Heart right ventricle (tissue), 16 donors: ENCODE data around the gene NT5C2. TPM values are rescaled to one million over a fixed set of nuclear protein-coding genes. Genes with fewer than 3 reads are reported as not detected.

ENCODE experiments used
- ATAC-seq, 8 donors: fragments of 200-7000 bp; cut with Tn5 transposase; one replicate each; pipeline ENCODE4 v1.9.1; 2020; ENCODE audit warnings: mild to moderate bottlenecking in 8 of 8, moderate library complexity in 8 of 8, moderate number of reproducible peaks in 1 of 8
- DNase-seq, 2 donors: peaks; one replicate each; pipeline ENCODE4 v3.0.0-alpha.2; 2020
- H3K27ac ChIP-seq, 10 donors: fragments of 200-600 bp; sonication (generic) in 2 of 10; one replicate each; pipeline versions ENCODE4 v1.5.0 to v1.8.0; 2020 to 2022; ENCODE audit warnings: mild to moderate bottlenecking in 3 of 10
- H3K27me3 ChIP-seq, 7 donors: fragments of 200-600 bp; one replicate each; pipeline ENCODE4 v1.8.0; 2021 to 2022; ENCODE audit warnings: mild to moderate bottlenecking in 2 of 7
- H3K36me3 ChIP-seq, 9 donors: fragments of 200-600 bp; sonication (generic) in 1 of 9; one replicate each; pipeline versions ENCODE4 v1.5.0 to v1.8.0; 2020 to 2022; ENCODE audit warnings: mild to moderate bottlenecking in 2 of 9
- H3K4me1 ChIP-seq, 9 donors: fragments of 200-600 bp; sonication (generic) in 1 of 9; one replicate each; pipeline versions ENCODE4 v1.5.0 to v1.8.0; 2020 to 2022; ENCODE audit warnings: mild to moderate bottlenecking in 4 of 9
- H3K4me3 ChIP-seq, 10 donors: fragments of 200-600 bp; sonication (generic) in 2 of 10; one replicate each; pipeline versions ENCODE4 v1.5.0 to v1.8.0; 2020 to 2022; ENCODE audit warnings: mild to moderate bottlenecking in 7 of 10, moderate library complexity in 2 of 10
- H3K9me3 ChIP-seq, 11 donors: fragments of 200-600 bp in 10 of 11; sonication (generic) in 2 of 11; one replicate each; pipeline versions ENCODE4 v1.5.0 to v1.8.0; 2013 to 2022; ENCODE audit warnings: mild to moderate bottlenecking in 2 of 11, control low read depth in 1 of 11, moderate library complexity in 1 of 11
- CTCF ChIP-seq, 9 donors: fragments of 200-600 bp; sonication (generic) in 2 of 9; IDR thresholded peaks; one replicate each; pipeline versions ENCODE4 v1.5.0 to v1.8.0; 2021 to 2022; ENCODE audit warnings: antibody characterized with exemption in 9 of 9, mild to moderate bottlenecking in 5 of 9, moderate library complexity in 1 of 9
- WGBS, 2 donors: extraction: QIAGEN DNeasy Blood & Tissue Kit; methylation state at CpG; one replicate each; pipeline ENCODE4 v1.1.7; 2013; ENCODE audit warnings: inconsistent platforms in 1 of 2; 5-methylcytosine and 5-hydroxymethylcytosine counted together
- intact Hi-C, 10 donors: fragments of 100-400 bp; cut with DNase I; formaldehyde crosslinking; loops; one replicate each; pipeline versions ENCODE4 v1.11.1 to v1.14.2; 2022
- long read RNA-seq, 3 donors: library from polyadenylated mRNA; unstranded; transcript quantifications; one replicate each; pipeline ENCODE4 v2.0.0, GENCODE V29; 2020 to 2021
- polyA plus RNA-seq, 2 donors: library from polyadenylated mRNA; stranded (reverse); fragments of 200-250 nt; gene quantifications; one replicate each; pipeline ENCODE4 v1.2.3, GENCODE V29; 2013
- total RNA-seq, 10 donors: library from RNA; stranded (reverse); fragmentation: NEBNext Ultra II Directional in 3 of 10; extraction: Animal tissue kit (Norgen Biotek cat#: 25700) in 3 of 10; gene quantifications; one replicate each; pipeline versions ENCODE4 v1.2.1 to v1.2.4, GENCODE V29; 2021 to 2023
- donor health status: Arrhythmogenic right ventricular cardiomyopathy.
- donor health status: ischemic (EF 13 %, LVEDD 7.1; RV severe dilation, severe dysfunction).
- donor health status: healthy with polysubstance abuse.
- donor health status: DM: no; HTN: yes; CAD: no.
- donor health status: DM: no; HTN: no; CAD: no.
- donor health status: ischemic (EF 25% LVEDD 6.9; RV normal size, moderate dysfunction).
- donor health status: ischemic (EF 25% LVEDD 5.7; RV mildly dilated, moderate dysfunction).
- donor health status: healthy.
- donor health status: DM: yes; HTN: yes; CAD: no.
- donor health status: Ischemic cardiomyopathy.
- donor health status: ischemic (EF 35%, LVEDD 5.7; RV mildly dilated, moderate dysfunction).
- donor health status: nonischemic (EF 11% LVEDD 7.7; RV severe dilation, severe dysfunction).
- donor health status: DM: yes; HTN: yes; CAD: no.
- donor health status: PGD.
- donor health status: ischemic (EF 29% LVEDD 5.4; RV normal size, mild dysfunction).
- donor health status: nonischemic (EF 23%, LVEDD 6.1; RV moderate dilation, normal function).

NT5C2 gene
- 10 to 100 TPM; 35.2 to 88.2 (median 58.5) TPM for total RNA-seq
- polyA plus RNA-seq, result 10 to 100 TPM; 23.9 to 38.7 TPM
- long read RNA-seq, donor 1, transcript NT5C2-201 (18 exons, 3,435 nt), result major isoform, 5 of 32 reads
- long read RNA-seq, donor 1, partial matches to known transcripts, result 1 of 32 reads
- long read RNA-seq, donor 1, other reads (novel, unspliced or antisense), result 25 of 32 reads
- long read RNA-seq, donor 2, partial matches to known transcripts, result 2 of 43 reads
- long read RNA-seq, donor 2, other reads (novel, unspliced or antisense), result 36 of 43 reads
- long read RNA-seq, donor 3, transcript NT5C2-201 (18 exons, 3,435 nt), result major isoform, 8 of 77 reads
- long read RNA-seq, donor 3, transcript NT5C2-203 (17 exons, 3,365 nt), result minor isoform, 5 of 77 reads
- long read RNA-seq, donor 3, partial matches to known transcripts, result 19 of 77 reads
- long read RNA-seq, donor 3, other reads (novel, unspliced or antisense), result 45 of 77 reads

- 4 to 11% methylated on average over 19 to 60 of the region's 62 CpGs for WGBS, 2 donors
- no peaks in the 10 kb centered on the region for H3K27me3 ChIP-seq
- H3K9me3 ChIP-seq, result no peaks in the 10 kb centered on the region
- peak within 1 kb of the TSS; percentile 61 to 97 (median 82) for H3K4me3 ChIP-seq
- peak within 1 kb of the TSS; percentile 93 to 100 (median 98) for H3K27ac ChIP-seq
- peak; percentile 83 to 86 for DNase-seq
- ATAC-seq, result peak; percentile 81 to 96 (median 91)
- peaks cover 0 to 2% (median 0%) of the 10 kb centered on the region in 9 donors for H3K36me3 ChIP-seq
- intact Hi-C loops, result loop anchor here in 7 of 10 donors (2.0 to 5.0 kb wide), 7 partner anchors 34 to 276 kb away; partner anchors contain the start of gene CNNM2 (in 1 of the 7)
- H3K4me1 ChIP-seq, result peaks cover 3 to 76% (median 55%) of the 10 kb centered on the region in 9 donors
- TF ChIP-seq CTCF (IDR thresholded peaks at IDR 0.05), result no peak
Observed at GRCh38 chr10:103193107-103193819, at the start of gene NT5C2. NT5C2 (minus strand) TSS chr10:103193272; CDS start chr10:103174958, 18,314 bp downstream.

- intact Hi-C loops, result loop anchor here (5.0 to 10.0 kb wide), 11 partner anchors 49 to 527 kb away; partner anchors contain the start of genes CYP17A1 (in 5 of the 10), NT5C2 (in 3 of the 10), ARL3 (in 1 of the 10) and CNNM2 (in 1 of the 10)
- ATAC-seq (peak in 6 of 8 donors; percentile 35 to 65 (median 44)), DNase-seq (no peak)
- no peak for TF ChIP-seq CTCF (IDR thresholded peaks at IDR 0.05)
- Histone ChIP-seq H3K36me3 (no peaks in the 10 kb centered on the region), H3K27me3 (no peaks in the 10 kb centered on the region), H3K4me1 (peaks cover 6 to 47% (median 9%) of the 10 kb centered on the region in 9 donors), H3K27ac (peak overlapping the region in 5 of 10 donors; percentile 48 to 83 (median 52)), H3K9me3 (no peaks in the 10 kb centered on the region), H3K4me3 (no peak overlapping the region)
- 59 to 62% methylated on average over 7 of the region's 7 CpGs for WGBS, 2 donors
Observed at GRCh38 chr10:103241262-103242011, 48.4 kb upstream of the NT5C2 start.

GRCh38 chr10:103238506-103239252 lies 45.6 kb upstream of the NT5C2 start:
- Histone ChIP-seq H3K4me1 (peaks cover 6 to 40% (median 8%) of the 10 kb centered on the region in 9 donors), H3K9me3 (no peaks in the 10 kb centered on the region), H3K27me3 (no peaks in the 10 kb centered on the region), H3K27ac (peak overlapping the region in 1 of 10 donors; percentile 30), H3K4me3 (no peak overlapping the region), H3K36me3 (no peaks in the 10 kb centered on the region)
- DNase-seq (peak in 1 of 2 donors; percentile 33), ATAC-seq (peak; percentile 62 to 86 (median 80))
- intact Hi-C loops, result loop anchor here in 1 of 10 donors (5.0 kb wide), 1 partner anchor 321 kb away; the partner anchor contains the start of gene CNNM2
- peak in 7 of 9 donors; percentile 33 to 56 (median 50) for TF ChIP-seq CTCF (IDR thresholded peaks at IDR 0.05)
- 57 to 62% methylated on average over 11 of the region's 11 CpGs for WGBS, 2 donors
